PC-3 (cell line): ENCODE results near the gene KDSR.

Source experiments
- CTCF ChIP-seq: fragments of 300-600 bp; sonication (generic); conservative IDR thresholded peaks from 2 replicates; pipeline ENCODE4 v1.5.1; 2017; ENCODE audit warnings: antibody characterized with exemption, low read depth, mild to moderate bottlenecking, low read length
- EZH2 ChIP-seq: fragments of 300-600 bp; sonication (generic); IDR thresholded peaks from one replicate; pipeline ENCODE4 v1.6.1; 2017; ENCODE audit warnings: antibody characterized with exemption, mild to moderate bottlenecking, low read length; ENCODE audit not compliant: unreplicated experiment

DNA sequence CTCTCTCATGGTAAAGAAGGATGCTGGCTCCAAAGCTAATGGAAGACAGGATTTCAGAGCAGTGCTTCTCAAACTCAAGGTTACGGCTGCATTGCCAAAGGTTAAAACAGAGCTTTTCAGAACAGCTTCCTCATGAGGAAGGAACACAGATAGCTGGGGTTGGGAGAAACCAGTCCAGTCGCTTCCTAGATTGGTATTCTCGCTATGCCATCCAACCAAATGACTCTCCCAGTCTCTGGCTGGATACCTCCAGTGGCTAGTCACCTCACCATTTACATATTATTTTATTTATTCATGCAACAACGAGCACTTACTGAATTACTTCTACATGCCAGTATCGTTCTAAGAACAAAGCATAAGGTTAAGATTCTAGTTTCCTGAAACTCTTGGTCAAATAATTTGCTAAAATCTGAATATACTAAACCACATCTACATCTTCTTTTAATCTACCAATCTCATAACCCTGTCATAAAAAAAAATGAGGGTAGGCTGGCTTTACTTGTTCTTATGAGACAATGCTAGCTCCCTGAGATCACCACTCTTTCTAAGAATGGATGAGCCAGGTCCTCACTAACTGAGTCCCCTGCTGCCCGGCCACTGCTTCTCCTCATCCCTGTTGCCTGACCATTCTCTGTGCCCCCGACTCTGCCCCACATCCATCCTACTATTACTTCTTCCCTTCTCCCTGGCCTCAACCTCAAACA is 20.4 kb downstream of the KDSR start:
- TF ChIP-seq CTCF (no peak), EZH2 (no peak)
